Measurements from ENCODE around the gene UBE3C.

Gene UBE3C

DNA sequence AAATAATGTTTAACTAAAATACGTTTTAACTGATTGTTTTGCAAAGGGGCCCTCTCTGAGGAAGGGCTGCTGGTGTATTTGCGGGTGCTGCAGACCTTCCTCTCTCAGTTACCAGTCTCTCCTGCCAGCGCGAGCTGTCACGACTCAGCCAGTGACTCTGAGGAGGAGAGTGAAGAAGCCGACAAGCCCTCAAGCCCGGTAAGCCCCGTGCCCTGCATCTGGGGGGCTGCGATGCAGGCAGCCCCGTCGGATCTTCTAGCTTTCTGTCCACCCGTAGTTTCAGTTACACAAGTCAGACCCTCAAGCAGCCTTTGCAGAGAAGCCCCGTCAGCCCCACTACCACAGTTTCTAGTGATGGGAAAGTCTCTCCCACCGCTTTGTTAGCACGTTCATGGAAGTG is 45.1 kb downstream of the UBE3C start:
- no peak for DNase-seq

DNA sequence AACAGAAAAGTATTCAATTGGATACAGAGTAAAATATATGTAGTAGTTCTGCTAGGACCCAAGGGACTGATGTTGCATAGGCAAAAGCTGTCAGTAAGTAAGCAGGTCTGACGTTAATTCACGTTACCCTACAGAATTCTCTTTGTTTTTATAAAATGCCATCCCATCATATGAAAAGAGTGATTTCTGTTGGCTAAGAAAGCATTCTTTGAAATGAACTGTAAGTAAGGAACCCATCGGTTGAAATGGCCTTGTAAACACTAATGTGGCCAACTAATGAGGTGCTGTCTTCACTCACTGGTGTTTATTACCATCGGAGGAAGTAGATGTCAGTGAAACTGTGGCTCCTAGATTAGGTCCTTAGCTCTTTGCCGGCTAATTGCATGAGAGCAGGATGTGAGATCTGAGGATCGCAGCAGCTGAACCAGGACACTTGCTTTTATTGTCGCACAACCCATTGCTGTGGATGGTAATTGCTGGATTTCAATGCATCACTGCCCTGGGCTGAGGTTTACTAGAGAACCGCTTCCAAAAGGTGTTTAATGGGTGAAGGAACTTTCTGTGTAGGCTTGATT is 49.5 kb downstream of the UBE3C start:
- no peak for DNase-seq

DNA sequence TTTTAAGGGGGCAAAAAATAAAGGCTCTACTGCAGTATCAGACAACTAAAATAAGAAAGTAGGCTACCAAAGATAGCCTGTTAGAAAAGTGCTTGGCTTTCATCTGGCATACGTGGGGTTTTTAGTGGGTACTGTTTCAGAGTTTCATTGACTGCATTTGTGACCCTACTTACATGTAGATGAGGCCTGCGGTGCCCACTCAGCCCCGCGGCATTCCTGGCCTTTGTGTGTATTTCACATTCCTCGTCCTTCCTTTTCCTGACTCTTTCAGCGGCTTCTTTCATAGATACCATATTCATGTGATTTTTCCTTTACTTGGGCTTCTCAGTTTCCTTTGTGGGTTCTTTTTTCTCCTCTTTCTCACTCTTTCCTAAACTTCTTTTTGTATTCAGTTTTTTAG is 50.7 kb downstream of the UBE3C start:
- DNase-seq: no peak

DNA sequence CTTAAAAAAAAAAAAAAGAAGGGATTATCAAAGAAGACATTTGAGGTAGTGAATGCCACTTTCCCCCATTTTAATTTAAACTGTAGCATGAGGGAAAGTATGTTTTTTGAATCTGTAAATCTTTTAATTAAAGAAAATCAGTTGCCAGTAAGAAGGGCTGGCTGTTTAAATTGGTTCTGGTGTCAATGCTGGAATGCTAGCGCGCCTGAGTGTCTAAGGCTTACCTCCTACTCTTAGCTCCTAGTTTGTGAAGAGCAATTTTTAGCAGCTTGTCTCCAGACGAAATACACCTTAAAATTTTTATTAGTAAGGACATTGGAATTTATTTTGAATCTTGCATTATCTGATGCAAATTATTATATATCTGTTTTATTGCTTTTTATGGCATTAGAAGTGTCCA is 54.1 kb downstream of the UBE3C start:
- DNase-seq: no peak

DNA sequence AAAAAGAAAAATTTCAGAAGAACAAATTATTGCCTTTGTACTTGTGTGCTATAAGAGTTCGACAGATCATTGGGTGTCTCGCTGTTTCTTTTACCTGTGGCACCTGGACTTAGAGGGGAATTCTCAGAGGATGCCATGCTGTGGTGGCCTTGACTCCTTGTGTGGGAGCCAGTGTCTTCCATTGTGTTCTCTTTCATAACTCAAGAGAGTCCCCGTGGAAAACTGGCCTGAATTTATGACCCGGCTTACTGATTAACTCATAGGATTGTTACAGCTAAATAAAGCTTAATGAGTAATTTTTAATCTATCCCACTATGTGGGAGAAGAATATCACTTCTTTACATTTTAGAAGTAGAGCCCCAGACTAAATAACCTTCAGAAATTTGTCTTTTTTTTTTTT is 54.5 kb downstream of the UBE3C start:
- DNase-seq: no peak

DNA sequence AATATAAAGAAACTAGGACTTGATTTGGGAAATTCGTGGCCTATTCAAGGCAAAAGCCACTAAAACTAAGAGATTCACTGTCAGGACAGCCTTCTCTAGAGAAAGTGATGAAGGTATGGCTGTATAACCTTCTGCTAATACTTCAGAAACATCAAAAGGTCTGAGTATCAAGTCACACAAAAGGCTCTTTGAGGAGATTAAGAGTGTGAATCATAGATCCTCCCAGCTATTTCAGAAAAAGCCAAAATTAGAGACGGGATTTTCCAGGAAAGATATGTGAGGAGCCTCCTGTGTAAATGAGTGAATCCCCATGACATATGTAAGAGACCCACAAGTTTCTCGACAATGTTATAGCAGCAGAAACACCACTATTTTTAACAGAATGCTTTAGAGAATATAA is 56.2 kb downstream of the UBE3C start:
- no peak for DNase-seq

DNA sequence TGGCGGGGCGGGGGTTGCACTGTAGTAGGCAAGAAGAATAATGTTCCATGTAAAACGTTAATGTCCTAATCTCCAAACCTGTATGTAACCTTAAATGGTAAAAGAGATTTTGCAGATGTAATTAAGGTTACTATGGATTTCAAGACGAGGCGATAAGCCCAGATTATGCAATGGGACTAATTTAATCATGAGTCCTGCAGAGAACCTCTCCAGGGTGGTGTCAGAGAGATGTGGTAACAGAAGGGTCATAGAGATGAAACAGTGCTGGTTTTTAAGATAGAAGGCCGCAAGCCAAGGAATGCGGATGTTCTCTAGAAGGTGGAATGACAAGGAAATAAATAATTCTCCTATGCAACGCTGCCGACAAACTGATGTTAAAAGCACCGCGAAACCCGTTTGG is 57.1 kb downstream of the UBE3C start:
- no peak for DNase-seq

DNA sequence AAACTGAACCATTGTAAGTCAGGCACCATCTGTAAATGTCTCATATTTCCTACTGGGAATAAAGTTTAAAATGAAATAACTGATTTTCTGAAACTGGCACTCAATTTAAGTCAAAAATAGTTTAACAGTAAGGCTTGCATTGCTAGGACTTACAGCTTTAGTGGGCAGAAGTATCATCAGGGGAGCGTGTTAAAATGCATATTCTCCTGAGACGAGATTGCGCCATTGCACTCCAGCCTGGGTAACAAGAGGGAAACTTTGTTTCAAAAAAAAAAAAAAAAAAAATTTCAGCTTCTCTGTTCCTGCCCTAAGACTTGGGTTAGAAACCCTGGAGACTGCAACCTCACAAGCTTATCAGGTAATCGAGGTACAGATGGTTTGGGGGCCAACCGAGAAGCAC is 65.4 kb downstream of the UBE3C start:
- no peak for DNase-seq

DNA sequence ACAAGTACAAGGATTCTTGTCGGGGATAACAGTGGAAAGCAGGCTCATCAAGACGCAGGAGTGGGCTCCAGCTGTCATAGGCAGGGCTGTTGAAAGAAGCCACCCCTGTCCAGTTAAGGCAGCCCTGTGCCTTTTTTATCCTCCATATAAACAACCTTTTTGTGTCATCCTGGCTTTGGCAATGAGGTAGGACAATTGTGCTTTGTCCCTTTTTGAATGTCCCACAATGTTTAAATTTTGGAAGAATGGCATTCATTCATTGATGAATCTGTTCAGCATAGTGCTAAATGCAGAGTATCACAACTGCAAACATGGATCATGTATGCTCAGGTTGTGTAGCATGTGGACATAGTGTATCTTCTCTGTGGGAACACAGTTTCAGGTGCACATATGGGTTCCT is 66.7 kb downstream of the UBE3C start:
- DNase-seq: no peak

DNA sequence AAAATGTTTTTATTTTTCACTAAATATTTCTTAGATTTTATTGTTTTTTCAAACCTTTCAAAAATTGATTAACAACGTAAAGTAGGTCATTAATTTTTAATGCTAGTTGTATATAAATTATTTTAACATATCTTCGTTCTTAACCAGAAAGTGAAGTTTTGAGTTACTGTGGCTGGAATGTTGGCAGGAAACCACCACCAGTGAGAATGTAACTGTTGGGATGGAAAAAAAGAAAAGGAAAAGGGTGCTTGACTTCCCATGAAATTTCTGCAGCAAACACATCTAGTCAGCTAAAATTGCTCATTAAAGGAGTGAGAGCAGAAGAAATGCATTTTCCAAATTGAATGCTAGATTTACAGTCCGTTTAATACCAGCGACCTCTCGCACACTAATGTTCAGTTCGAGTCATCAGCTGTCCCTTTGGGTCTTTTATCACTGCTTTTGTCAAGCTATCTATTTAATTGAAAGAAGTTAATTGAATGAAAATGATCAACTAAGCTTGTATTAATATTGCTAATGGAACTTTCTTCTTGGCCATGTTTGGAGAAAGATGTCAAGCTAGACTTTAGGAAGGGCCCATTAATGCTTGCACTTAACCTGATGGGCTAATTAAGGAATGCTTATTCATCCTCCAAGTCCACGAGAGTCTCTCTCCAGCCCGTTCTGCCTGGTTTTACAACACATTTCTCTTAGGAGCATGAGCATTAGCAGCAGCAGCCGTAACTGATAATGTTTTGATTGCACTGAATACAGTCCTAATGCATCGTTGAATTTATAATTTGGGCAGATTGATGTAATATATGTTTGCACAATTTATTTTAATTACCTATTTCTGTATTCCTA is 70.1 kb downstream of the UBE3C start:
- no peak for DNase-seq

DNA sequence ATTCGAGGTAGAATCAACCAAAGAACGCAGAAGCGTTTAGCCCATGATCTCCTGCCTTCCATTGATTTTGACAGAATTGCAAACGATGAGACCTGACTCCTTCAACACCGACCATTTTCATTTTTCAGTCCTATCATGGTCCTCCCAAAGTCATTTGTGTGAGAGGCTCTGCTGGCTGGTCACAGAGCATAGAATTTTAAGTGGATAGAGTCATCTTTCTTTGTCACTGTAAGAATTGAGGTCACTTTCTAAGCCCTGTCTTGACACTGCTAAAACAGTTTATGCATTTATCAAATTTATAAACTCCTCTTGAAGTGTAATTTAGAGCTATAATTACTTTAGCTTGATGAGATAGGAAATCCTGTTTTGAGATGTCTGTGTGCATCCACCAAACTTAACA is 72.0 kb downstream of the UBE3C start:
- no peak for DNase-seq

DNA sequence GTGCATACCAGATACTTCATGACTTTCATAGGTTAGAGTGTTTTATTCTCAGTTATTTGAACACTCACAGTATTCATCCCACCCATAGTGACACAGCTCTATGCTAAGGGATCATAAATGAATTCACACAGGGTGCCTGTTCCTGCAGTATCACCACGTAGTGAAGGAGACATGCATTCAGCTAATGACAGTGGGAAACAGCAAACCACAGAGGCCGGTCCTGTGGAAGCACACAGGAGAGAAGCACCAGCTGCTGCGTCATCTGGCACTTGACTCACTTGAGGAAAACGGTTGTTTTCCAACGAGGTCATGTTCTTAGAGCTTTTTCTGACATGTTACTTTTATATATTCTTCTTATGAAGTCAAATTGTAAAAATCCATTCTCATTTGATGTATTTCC is 73.0 kb downstream of the UBE3C start:
- no peak for DNase-seq

DNA sequence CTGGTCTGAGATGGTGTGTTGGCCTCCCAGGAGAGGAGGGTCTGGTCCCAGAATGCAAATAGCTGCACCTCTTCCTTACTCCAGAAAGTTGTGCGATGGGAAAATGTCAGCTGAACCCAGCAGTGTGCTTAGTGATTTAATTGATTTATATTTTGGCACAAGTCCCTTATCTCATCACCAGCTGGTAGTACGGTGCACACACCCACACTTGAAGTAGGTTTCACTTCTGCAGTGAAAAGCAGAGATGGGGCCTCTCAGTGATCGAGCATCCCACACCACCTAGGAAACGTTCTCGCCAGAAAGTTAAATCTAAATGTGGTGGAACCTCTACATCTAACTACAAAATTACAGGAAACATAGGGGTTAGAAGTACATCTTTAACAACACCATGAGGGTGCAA is 80.4 kb downstream of the UBE3C start:
- no peak for DNase-seq

DNA sequence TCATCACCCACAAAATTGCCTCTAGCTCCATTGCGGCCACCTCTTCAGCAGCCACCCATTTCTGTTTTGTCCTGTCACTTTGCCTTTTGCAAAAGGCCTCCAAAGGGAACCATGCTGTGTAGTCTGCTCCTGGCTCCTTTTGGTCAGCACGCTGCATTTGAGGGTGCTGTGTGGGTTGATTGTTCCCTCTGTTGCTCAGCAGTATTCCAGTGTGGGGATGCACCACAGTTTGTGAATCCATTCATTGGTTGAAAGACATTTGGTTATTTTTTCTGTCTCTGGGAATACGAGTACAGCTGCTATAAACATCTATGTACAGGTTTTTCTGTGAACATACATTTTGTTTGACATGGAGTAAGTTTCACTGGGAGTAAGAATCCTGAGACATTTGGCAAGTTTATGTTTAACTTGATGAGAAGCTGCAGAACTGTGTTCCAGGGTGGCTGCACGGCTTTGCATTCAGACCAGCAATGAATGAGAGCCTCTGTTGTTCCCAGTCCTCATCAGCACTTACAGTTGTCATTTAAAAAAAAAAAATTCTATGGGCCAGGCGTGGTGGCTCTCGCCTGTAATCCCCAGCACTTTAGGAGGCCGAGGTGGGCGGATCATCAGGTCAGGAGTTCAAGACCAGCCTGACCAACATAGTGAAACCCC is 82.3 kb downstream of the UBE3C start:
- DNase-seq: no peak

DNA sequence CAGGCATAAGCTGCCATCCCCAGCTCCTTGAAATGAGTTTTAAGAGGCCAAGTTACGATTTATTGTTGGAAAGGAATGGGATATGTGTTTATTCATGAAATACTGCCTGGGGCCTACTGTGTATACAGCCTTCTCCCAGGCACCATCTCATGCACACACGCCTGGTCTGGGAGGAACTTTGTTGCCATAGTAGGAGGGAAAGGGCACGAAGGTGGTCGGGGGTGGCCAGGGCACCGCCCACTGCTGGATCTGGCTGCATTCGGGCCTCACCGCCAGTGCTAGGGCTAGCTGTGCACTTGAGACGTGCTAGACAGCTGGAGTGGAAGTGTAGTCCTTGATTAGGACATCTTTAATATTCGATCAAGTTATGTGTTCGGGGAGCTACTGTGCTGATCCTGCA is 84.0 kb downstream of the UBE3C start:
- no peak for DNase-seq

DNA sequence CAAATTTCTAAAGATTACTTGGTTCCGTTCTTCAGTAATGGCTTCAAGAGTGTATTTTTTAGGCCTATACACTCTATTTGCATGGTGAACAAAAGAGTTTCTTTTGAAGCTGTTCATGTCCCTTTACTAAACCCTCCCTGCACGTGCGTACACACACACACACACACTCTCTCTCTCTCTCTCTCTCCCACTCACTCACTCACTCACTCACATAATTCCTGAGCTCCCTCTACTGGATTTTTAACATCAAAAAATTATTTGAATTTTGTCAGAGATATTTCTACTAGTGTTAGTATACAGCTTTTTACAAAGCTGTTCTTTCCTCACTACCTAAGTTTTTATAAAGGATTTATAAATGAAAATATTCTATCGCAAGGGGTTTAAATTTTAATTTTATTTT is 85.9 kb downstream of the UBE3C start:
- DNase-seq: no peak

DNA sequence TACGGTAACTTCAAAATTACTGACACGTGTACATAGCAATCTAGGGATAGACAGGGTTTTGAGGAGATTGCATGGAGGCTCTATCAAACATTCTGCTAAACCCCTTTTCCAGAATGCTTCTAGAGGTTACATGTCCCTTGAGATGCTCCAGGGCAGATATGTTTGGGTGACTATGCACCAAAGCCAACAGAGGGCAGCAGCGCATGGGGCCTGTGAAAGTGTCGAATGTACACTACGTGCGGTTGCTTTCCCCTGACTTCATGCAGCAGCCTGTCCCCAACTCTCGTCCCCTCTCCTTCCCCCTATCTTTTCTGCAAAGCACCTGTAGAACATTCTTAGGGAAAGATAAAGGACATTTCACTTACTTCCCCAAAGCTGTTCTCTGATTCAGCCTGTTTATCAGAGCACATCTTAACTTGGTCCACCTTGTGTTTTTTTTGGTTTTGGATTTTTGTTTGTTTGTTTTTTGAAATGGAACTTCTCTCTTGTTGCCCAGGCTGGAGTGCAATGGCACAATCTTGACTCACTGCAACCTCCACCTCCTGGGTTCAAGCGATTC is 90.2 kb downstream of the UBE3C start:
- DNase-seq: no peak

DNA sequence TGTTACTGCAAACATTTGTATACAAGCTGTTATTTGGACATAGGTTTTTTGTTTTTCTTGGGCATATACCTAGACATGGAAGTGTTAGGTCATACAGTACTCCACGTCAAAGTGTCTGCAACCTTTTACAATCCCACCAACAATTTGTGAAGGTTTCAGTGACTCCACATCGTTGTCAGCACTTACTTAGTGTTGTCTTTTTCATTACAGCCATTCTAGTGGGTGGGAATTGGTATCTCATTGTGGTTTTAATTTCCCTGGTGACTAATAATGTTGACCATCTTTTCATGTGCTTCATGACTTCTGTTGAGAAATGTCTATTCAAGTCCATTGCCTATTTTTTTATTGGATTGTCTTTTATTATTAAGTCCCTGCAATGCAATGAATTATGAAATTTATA is 95.0 kb downstream of the UBE3C start:
- DNase-seq: no peak

DNA sequence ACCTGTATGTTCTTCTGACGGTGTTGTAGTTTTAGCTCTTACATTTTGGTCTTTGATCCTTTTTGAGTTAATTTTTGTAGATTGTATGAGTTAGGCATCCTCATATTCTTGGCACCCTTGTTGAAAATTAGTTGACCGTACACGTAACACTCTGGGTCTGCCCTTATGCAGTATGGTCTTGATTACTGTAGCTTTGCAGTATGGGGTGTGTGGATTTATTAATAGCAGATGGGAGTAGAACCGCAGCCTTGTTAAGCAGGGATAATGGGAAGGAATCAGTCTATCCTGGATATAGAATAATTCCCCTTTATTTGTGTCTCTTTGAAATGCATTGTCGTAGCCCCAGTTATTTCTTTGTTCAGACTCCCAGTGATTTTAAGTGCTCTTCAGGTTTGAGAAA is 95.5 kb downstream of the UBE3C start:
- DNase-seq: no peak

DNA sequence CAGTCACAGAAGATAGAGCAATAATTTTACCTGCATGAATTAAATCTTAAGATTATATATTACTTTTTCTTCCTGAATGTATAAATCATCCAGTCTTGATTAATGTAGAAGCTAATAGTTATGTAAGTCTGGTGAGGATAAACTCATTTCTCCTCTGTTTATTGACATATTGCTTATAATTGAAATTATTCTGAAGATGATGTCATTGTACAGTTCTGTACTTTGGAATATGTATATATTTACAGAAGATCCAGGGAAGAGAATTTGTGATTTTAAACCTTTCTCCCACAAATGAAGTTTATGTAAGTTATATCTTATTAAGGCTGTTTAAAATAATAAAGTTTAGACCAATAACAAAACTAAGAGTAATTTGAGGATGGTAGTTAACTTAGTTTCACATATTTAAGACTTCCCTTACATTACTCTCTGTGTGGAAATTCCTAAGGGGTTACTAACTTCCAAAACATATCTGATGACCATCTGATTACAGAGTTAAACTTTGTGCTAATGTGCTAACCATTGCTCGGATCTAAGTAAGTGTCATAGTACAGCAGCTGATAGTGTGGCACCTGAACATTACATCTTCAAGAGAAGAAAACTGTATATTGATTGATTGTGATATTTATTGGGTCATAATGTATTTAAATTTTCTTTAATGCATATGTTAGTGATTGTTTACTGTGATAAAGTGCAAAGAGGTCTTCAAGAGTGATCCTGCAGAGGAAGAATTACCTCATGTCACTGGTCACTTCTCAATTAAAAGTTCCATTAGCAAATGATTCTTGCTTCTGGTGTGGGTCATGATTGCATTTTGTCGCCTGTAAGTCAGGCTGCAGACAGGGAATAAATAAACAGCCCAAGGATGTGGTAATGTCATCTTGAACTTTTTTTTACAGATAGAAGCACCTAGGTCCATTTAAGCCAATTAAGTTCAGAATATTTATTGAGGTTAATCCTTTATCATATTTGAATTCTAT is 96.9 kb downstream of the UBE3C start:
- DNase-seq: no peak

DNA sequence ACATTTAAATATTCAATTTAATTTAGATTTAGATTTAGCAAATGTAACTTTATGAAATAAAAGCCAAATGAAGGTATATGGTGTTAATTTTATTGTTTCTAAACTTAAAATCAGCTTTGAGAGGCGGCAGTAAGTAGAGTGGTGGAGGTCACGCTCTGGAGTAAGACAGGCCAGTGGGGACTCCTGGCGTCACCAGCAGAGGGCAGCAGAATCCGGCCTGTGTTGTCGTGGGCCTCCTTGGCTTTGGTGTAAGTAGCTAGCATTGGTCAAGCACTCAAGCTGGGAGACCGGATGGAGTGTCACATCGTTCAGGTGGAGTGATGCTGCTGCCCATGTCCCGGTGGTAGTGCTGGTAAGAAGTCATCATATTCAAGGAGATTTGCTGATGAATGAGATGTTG is 99.4 kb downstream of the UBE3C start:
- no peak for DNase-seq

DNA sequence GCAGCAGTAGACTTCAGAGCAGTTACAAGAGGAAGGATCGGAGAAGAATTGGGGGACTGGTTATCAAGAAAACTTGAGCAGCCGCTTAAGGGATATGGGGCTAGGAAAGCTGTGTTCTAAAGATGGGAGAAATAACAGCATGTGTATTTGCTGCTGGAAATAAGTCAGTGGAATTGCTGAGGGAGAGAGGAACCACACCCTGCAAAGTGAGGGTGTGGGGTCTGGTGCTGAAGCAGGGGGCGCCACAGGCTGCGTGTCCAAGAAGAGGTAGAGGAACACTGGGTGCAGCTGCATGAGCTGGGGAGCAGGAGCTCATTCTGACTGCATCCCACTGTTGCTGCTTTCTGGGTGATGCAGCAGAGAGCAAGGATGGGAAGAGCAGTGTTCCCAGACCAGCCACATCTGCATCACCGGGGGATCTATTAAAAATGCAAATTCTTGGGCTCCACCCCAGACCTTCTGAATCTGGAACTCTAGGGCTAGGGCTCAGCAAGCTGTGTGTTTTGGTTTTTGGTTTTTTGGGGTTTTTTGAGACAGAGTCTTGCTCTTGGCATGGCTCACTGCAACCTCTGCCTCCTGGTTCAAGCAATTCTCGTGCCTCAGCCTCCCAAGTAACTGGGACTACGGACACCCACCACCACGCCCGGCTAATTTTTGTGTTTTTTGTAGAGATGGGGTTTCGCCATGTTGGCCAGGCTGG is 101.0 kb downstream of the UBE3C start:
- DNase-seq: no peak

Measured in central memory CD4-positive, alpha-beta T cell (primary cell).